OCI-LY1 (cell line): ENCODE results near the gene COMMD1.

Experiments
- EZH2 ChIP-seq: fragments of 200-600 bp; sonication (generic), shearing (Covaris generic); IDR thresholded peaks from 2 replicates; pipeline ENCODE4 v1.8.0; 2017; ENCODE audit warnings: borderline replicate concordance, mixed run types, mild to moderate bottlenecking, antibody characterized with exemption, low read length, moderate library complexity, mixed read lengths
- TF ChIP-seq, protein P1 (sequence below): fragments of 200-600 bp; sonication (generic), shearing (Covaris generic); IDR thresholded peaks from 2 replicates; pipeline ENCODE4 v1.5.1; 2017; ENCODE audit warnings: mild to moderate bottlenecking, antibody characterized with exemption, low read length, moderate library complexity, mixed read lengths

DNA sequence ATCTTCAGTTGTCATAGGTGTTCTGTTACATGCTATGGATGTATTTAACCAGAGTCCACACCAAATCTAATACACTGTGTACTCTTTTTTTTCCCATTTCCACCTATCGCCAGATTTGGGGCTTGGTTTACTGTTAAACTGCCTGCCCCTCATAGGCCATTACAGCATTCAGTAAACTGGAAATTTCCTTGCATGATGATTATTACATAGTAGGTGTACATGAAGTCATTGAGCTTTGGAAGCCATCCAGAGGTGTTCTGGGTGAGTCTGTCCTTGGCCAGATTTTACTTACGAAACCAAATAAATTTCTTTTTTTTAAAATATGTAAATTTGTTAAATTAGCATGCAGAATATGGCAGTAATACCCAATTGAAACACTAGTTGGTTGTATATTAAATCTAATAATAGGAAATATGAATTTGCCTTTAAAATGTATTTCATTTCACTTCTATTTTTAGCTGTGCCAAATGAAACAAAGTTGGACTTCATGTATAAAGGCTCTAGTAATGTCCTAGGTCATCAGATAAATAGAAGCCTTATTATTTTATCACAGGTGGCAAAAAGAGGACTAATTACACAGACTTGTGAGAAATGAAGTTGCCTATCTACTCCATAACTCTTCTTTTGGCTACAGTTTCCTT lies 60.7 kb downstream of the COMMD1 start:
- TF ChIP-seq EZH2: no peak
- TF ChIP-seq, protein P1, sequence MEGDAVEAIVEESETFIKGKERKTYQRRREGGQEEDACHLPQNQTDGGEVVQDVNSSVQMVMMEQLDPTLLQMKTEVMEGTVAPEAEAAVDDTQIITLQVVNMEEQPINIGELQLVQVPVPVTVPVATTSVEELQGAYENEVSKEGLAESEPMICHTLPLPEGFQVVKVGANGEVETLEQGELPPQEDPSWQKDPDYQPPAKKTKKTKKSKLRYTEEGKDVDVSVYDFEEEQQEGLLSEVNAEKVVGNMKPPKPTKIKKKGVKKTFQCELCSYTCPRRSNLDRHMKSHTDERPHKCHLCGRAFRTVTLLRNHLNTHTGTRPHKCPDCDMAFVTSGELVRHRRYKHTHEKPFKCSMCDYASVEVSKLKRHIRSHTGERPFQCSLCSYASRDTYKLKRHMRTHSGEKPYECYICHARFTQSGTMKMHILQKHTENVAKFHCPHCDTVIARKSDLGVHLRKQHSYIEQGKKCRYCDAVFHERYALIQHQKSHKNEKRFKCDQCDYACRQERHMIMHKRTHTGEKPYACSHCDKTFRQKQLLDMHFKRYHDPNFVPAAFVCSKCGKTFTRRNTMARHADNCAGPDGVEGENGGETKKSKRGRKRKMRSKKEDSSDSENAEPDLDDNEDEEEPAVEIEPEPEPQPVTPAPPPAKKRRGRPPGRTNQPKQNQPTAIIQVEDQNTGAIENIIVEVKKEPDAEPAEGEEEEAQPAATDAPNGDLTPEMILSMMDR: no peak
